ENCODE results near the gene PRPH2. TPM values are rescaled to one million over a fixed set of nuclear protein-coding genes. Genes with fewer than 3 reads are reported as not detected.

The PRPH2 gene
- polyA plus RNA-seq, 3 donors, result 0.05 TPM; not detected in 2

DNA sequence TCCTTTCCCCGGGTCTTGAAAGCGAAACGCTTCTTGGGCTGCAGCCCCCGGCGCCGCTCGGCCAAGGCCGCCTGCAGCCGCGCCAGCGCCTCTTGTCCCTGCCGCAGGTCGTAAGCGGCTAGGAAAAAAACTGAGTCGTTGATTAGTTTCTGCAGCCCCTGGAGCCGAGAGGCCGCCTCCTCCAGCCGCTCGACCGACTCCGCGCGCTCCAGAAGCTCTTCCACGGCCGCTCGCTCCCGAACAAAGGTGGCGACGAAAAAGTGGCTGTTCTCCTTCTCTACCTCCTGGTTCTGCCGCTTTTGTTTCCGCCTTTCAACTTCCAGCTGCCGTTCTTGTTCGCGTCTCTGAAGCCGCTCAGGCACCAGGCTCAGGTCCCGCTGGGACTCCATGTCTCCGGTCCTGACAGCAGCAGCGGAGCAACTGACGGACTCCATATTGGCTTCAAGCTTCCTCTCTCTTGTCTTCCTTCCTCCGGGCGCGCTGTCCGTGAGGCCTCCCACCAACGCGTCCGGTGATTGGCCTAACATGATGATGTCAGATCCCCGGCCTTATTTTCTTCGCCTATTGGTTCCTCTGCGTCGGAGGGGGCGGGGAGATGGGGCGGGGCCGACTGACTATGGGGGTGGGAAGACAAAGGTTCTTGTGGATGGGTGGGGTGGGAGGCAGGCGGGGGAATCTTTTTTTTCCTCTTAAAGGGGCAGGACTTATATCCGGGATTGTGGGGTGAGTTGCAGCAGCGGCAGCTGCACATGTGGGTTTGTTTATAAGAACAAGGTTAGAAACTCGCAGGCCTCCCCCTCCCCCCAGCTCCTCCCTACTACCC is 23.5 kb upstream of the PRPH2 start, which contains the start of gene TBCC:
TBCC (minus strand) TSS at position 464 of the 823 bp plus-strand sequence; CDS start at position 434, 30 bp downstream.
- Histone ChIP-seq H3K9me3 (replicated peaks in 1 of 2; ENCODE audit: control insufficient read depth in 1 of 2, insufficient read depth in 1 of 2, low read length in 2 of 2) (no peaks in the 10 kb centered on the region), H3K27ac (ENCODE audit: low read depth in 1 of 2, low read length in 2 of 2) (peak within 1 kb of the TSS; percentile 79 to 97), H3K4me2 (replicated peaks; ENCODE audit: extremely low read depth, low read length, poor library complexity, severe bottlenecking) (peak within 1 kb of the TSS; percentile 83), H2AFZ (ENCODE audit: insufficient read depth, low read depth, low read length, poor library complexity, severe bottlenecking) (peak within 1 kb of the TSS; percentile 93), H4K20me1 (ENCODE audit: insufficient read depth, low read length) (peaks cover 15% of the 10 kb centered on the region), H3K79me2 (ENCODE audit: insufficient read depth, low read length) (peaks cover 33% of the 10 kb centered on the region), H3K4me3 (replicated peaks in 1 of 3; ENCODE audit: low read depth in 2 of 3, low read length in 3 of 3) (peak within 1 kb of the TSS; percentile 83 to 99 (median 97)), H3K9ac (ENCODE audit: insufficient read depth, low read length, poor library complexity, severe bottlenecking) (peak within 1 kb of the TSS; percentile 97), H3K27me3 (ENCODE audit: control insufficient read depth in 2 of 2, insufficient read depth in 2 of 2, low read length in 2 of 2) (no peaks in the 10 kb centered on the region), H3K36me3 (replicated peaks in 1 of 2; ENCODE audit: control insufficient read depth in 1 of 2, insufficient read depth in 2 of 2, low read length in 2 of 2) (no peaks in the 10 kb centered on the region), H3K4me1 (ENCODE audit: control insufficient read depth in 1 of 2, insufficient read depth in 2 of 2, low read length in 2 of 2) (peaks cover 18 to 30% of the 10 kb centered on the region in 2 donors)
- Mint-ChIP-seq H3K4me3 (peak within 1 kb of the TSS; percentile 100), H3K27ac (peak within 1 kb of the TSS; percentile 95 to 100 (median 100)), H3K27me3 (ENCODE audit: low read depth in 3 of 3) (no peaks in the 10 kb centered on the region), H3K4me1 (peaks cover 35% of the 10 kb centered on the region), H3K36me3 (peaks cover 0 to 9% of the 10 kb centered on the region in 2 donors), H3K9me3 (peaks cover 0 to 2% (median 0%) of the 10 kb centered on the region in 7 donors)
- peak; percentile 97 for DNase-seq
- under 1% methylated on average over 39 of the region's 57 CpGs for WGBS (ENCODE audit: insufficient coverage)
- TF ChIP-seq, protein P1, sequence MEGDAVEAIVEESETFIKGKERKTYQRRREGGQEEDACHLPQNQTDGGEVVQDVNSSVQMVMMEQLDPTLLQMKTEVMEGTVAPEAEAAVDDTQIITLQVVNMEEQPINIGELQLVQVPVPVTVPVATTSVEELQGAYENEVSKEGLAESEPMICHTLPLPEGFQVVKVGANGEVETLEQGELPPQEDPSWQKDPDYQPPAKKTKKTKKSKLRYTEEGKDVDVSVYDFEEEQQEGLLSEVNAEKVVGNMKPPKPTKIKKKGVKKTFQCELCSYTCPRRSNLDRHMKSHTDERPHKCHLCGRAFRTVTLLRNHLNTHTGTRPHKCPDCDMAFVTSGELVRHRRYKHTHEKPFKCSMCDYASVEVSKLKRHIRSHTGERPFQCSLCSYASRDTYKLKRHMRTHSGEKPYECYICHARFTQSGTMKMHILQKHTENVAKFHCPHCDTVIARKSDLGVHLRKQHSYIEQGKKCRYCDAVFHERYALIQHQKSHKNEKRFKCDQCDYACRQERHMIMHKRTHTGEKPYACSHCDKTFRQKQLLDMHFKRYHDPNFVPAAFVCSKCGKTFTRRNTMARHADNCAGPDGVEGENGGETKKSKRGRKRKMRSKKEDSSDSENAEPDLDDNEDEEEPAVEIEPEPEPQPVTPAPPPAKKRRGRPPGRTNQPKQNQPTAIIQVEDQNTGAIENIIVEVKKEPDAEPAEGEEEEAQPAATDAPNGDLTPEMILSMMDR (IDR thresholded peaks at IDR 0.05), result no peak
- intact Hi-C loops (cut with micrococcal nuclease), result loop anchor here (2.0 to 10.0 kb wide), 4 partner anchors 37 to 429 kb away; partner anchors contain the start of genes BICRAL (in 2 of the 2) and SRF (in 1 of the 2)

DNA sequence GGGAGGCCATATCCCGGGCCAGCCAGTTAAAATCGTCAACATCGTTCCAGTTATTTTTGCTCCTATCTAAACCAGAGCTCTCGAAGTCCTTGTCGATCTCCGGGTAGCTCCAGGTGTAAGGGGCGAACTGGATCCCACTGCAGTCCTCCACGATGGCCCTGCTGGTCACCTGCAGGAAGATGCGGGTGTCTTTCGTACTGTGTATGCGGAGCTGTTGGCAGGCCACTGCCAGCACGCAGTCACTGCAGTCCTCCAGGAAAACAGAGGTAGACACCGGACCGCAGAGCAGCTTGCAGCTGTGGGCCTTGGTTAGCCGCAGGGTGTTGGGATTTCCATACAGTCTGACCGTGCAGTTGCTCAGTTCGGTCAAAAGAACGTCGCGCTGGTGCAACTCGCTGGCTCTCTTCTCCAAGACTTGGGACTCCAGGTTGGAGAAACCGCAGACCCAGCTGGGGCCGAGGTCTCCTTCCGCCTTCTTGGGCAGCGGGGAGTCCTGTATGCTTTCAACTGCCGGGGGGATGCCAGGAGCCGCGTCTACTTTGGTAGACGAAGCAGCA is 22.8 kb upstream of the PRPH2 start:
- DNase-seq, result peak; percentile 6 to 30 (median 22)
- Mint-ChIP-seq H3K36me3 (peaks cover 0 to 4% of the 10 kb centered on the region in 2 donors), H3K4me3 (peak overlapping the region; percentile 100), H3K27ac (peak overlapping the region; percentile 40 to 100 (median 99)), H3K4me1 (peaks cover 35% of the 10 kb centered on the region), H3K27me3 (ENCODE audit: low read depth in 3 of 3) (no peaks in the 10 kb centered on the region), H3K9me3 (peaks cover 0 to 2% (median 0%) of the 10 kb centered on the region in 7 donors)
- Histone ChIP-seq H3K36me3 (replicated peaks in 1 of 2; ENCODE audit: control insufficient read depth in 1 of 2, insufficient read depth in 2 of 2, low read length in 2 of 2) (no peaks in the 10 kb centered on the region), H3K4me1 (ENCODE audit: control insufficient read depth in 1 of 2, insufficient read depth in 2 of 2, low read length in 2 of 2) (peaks cover 18 to 30% of the 10 kb centered on the region in 2 donors), H3K9me3 (replicated peaks in 1 of 2; ENCODE audit: control insufficient read depth in 1 of 2, insufficient read depth in 1 of 2, low read length in 2 of 2) (no peaks in the 10 kb centered on the region), H3K27ac (ENCODE audit: low read depth in 1 of 2, low read length in 2 of 2) (peak overlapping the region; percentile 79 to 97), H3K4me3 (replicated peaks in 1 of 3; ENCODE audit: low read depth in 2 of 3, low read length in 3 of 3) (peak overlapping the region; percentile 81 to 99 (median 97)), H3K79me2 (ENCODE audit: insufficient read depth, low read length) (peaks cover 32% of the 10 kb centered on the region), H3K9ac (ENCODE audit: insufficient read depth, low read length, poor library complexity, severe bottlenecking) (peak overlapping the region; percentile 97), H3K4me2 (replicated peaks; ENCODE audit: extremely low read depth, low read length, poor library complexity, severe bottlenecking) (peak overlapping the region; percentile 83), H4K20me1 (ENCODE audit: insufficient read depth, low read length) (peaks cover 15% of the 10 kb centered on the region), H3K27me3 (ENCODE audit: control insufficient read depth in 2 of 2, insufficient read depth in 2 of 2, low read length in 2 of 2) (no peaks in the 10 kb centered on the region), H2AFZ (ENCODE audit: insufficient read depth, low read depth, low read length, poor library complexity, severe bottlenecking) (peak overlapping the region; percentile 93)
- TF ChIP-seq, protein P1 (IDR thresholded peaks at IDR 0.05), result no peak
- 3% methylated on average over 29 of the region's 29 CpGs for WGBS (ENCODE audit: insufficient coverage)
- intact Hi-C loops (cut with micrococcal nuclease), result loop anchor here (5.0 to 10.0 kb wide), 3 partner anchors 150 to 430 kb away; partner anchors contain the start of gene SRF (in 1 of the 2)
